GM19035 (cell line): ENCODE measurements around the gene ARHGEF37.

Experiments
- ATAC-seq: cut with Tn5 transposase; IDR thresholded peaks from one replicate; pipeline ENCODE4 v1.9.1; 2021; ENCODE audit not compliant: unreplicated experiment

Gene ARHGEF37

GRCh38 chr5:149623473-149623872 lies 42.2 kb downstream of the ARHGEF37 start:
- ATAC-seq = no peak

DNA sequence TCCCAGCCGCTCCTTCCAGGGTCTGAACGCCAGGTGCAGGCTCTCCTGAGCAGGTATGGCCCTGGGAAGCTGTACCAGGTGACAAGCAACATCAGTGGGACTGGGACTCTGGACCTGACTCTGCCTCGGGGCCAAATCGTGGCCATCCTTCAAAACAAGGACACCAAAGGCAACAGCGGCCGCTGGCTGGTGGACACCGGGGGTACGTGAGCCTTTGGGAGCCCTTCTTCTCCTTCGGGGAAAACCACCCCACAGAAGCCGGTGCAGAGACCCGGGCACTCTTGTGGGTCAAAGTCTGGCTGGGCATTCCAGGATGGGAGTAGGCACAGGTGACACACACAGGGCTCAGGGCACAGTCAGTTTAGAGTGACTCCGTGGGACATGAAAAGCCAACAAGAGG lies 45.8 kb downstream of the ARHGEF37 start:
- no peak for ATAC-seq

DNA sequence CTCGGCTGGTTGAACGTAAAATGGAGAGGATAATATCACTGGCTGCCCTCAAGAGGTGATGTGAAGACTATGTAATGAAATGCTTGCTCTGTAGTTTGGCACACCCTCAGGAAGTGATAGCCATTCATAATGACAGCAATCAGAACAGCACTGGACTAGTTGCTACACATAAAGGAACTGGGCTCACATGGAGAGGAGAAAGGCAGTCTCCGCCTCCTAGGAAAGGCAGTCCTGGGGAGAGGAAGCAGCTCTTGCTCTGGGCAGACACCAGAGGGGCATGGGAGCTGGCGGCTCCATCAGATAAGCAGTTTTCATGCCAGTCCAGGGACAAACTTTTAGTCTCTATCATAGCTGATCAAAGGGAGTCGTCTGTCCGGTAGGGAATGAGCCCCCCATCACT lies 46.9 kb downstream of the ARHGEF37 start:
- ATAC-seq = no peak

DNA sequence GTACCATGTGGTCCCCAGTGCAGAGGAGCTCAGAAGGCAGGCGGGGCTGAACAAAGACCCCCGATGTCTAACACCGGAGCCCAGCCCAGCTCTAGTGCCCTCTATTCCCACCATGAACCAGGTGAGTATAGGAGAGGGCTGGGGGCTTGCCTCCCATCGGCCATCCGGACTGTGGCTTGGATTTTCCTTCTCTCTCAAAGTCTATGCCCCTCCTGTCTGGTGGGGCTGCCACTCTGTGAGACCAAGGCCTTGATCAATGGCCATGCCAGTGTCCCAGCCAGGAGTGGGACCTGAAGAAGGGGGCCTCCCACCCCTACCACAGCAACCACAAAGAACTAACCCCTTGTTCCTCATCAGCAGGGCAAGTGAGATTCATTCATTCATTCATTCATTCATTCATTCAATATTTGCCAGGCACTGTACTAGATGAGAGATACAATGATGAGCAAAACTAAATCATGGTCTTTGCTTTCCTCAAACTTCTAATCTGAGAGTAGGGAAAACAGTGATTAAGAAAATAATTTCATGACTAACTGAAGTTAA lies 47.6 kb downstream of the ARHGEF37 start:
- no peak for ATAC-seq

DNA sequence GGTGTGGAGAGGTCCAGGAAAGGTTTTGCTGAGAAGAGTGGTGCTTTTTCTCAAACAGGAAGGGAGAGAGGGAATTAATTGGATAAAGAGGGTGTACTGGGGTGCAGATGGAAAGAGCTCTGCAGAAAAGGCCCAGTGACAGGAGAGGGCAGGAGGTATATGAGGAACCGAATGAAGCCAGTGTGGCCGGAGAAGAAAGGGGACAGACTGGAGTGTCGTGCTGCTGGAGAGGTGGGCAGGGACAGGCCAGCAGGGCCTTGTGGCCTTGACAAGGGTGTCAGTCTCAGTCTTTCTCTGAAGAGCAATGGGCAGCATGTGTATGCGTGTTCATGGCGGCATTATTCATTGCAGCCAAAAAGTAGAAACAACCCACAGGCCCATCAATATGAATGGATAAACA lies 48.1 kb downstream of the ARHGEF37 start:
- no peak for ATAC-seq

DNA sequence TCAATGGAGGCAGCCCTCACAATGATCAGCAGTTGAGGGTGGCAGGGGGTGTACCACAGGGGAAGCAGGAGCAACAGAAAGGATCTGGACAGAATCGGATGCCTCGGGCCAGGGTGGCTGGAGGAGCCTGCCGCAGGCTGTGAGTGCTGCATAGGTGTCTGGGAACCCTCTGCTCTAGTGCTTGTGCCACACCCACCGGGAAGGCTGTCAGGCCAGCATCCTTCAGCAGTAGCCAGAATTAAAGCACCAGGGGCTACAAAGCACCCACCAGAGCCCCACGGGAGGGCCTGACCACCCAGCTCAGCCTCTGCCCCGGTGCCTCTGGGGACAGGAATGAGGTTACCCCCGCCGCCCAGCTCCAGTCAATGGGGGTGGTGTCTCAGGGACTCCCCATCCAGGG lies 49.0 kb downstream of the ARHGEF37 start:
- no peak for ATAC-seq

GRCh38 chr5:149631506-149631905 lies 50.2 kb downstream of the ARHGEF37 start:
- no peak for ATAC-seq

DNA sequence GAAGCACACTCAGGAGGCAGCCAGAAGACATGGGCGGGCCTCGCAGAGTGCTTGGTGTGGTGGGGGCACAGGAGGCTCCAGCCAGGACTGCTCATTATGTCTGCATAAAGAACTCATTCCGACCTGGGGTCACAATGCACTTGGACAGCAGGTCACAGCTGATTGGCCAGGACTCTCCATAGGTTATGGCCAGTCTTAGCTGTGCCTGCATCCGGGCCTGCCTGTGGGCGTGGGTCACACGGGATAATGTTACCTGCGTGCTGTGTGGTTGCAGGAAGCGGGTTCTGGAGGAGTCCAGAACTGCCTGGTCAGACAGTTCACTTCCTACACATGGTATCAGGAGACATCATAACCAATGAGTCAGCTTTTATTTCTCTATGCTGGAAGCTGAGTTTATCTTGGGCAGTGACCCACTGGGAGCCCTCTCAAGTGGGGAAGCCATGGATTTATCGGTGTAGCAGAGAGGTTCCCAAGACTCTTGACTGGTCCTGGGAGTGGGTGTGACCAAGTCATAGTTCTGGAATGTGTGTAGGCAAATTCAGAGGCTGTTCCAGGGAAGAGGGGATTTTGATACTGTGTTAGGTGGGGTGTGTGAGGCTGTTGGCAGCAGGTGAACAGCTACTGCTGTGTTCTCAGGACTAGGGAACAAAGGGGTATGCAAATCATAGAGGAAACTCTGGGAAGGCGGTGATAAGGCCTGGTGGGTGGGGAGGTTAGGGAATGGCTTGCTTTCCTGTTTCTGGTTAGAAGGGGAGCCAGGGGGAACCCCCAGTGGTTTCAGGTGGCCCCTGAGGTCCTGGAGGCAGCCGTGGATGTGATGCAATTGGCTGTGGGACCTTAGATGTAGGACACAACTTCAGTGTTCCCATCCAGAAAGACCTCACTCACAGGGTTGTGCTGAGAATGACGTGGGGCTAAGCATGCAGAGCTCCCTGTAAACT lies 51.3 kb downstream of the ARHGEF37 start:
- no peak for ATAC-seq

GRCh38 chr5:149633476-149634350 lies 52.4 kb downstream of the ARHGEF37 start:
- no peak for ATAC-seq

- ATAC-seq = no peak
Measured at GRCh38 chr5:149635394-149635793, 54.1 kb downstream of the ARHGEF37 start.

GRCh38 chr5:149636191-149636860 lies 55.0 kb downstream of the ARHGEF37 start:
- ATAC-seq = no peak

DNA sequence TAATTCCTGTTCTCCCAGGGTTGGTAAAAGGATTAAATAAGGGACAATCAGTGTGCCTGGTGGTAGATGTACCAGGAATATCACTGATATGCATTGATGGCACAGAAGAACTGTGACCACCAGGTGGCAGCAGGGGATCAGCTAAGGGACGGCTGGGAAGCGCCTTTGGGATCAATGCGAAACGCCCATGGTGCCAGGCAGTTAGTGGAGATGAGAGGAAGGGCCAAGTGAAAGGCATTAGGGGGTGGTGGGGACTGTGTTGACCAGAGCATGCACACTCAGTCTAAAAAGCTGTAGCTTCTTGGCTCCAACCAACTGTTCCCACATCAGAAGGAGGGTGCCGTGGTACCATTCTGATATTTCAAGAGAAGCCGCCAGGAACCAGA lies 55.6 kb downstream of the ARHGEF37 start:
- ATAC-seq = no peak

GRCh38 chr5:149638136-149638535 lies 56.8 kb downstream of the ARHGEF37 start:
- ATAC-seq = no peak

DNA sequence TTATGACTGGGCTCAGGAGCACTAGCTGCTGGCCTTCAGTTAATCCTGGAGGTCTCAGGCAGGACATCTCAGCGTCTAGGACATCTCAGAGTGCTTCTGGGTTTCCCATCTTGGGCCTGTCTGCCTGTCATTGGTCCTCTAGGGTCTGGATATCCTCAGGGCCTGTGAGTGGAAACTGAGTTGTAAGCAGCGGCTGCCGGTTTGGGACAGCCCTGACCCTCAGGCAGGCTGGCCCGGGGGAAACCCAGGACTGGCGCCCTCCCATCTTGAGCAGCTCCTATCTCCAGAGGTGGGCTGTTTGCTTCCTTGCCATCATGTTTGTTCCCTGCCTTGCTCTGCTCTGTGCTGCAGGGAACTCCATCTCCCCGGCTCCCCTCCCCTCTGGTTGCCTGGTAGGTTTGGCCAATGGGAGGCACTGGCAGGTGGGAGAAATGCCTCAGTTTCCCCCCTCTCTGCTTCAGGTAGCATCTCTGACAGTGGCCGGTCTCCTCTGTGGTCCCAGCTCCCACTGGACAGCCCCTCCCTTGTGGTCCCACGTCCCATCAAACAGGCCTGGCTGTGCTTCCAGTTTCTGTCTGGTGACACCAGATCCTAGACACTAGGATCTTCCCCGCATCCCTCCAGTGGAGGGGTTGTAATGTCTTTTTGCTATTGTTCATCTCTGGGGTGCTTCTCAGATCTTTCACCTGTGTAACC lies 57.4 kb downstream of the ARHGEF37 start:
- ATAC-seq = no peak

DNA sequence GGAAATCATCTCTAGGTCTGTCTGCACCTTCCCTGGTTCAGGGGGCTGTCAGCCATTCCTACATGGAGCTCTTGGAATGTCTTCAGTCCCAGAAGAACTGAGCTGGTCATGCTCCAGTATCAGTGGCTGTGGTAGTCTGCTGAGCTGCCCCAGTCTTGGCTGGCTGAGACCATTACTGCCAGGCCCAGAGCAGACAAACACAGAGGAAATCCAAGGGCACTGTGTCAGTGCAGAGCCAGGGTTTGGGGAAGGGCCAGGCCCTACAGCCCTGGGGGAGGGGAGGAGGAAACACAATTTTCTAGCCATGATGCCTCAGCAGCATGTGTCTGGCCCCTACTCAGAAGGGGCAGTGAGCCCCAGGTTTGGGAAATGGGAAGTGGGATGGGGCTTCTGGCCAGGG lies 58.4 kb downstream of the ARHGEF37 start:
- no peak for ATAC-seq

DNA sequence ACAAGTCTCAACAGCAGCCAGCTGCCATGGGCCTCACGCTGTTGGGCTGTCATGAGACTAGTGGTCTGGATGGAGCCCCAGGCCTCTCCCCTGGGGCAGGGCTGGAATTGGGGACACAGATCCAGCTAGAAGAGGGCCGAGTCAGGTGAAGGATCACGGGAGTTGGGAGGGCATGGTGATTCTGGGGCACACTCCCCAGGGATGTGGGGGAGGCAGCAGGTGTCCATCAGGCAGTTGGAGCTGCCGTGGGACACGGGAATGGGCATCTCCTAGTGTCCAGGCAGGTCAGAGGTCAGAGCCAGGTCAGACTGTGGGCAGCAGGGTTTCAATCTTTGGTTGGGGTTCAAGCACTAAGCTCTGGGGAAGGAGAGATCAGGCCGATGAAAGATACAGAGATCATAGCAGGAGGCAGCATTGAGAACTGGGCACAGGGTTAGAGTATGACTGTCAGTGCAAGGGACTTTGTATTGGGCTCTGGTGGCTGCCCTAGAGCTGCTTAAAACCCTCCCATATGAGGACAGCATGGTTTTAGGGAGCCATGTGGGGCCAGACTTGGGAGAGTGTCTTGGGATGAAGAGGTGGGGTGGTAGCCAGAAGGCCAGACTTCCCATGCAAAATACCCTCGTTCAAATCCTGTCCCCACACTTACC lies 59.2 kb downstream of the ARHGEF37 start:
- ATAC-seq = no peak

DNA sequence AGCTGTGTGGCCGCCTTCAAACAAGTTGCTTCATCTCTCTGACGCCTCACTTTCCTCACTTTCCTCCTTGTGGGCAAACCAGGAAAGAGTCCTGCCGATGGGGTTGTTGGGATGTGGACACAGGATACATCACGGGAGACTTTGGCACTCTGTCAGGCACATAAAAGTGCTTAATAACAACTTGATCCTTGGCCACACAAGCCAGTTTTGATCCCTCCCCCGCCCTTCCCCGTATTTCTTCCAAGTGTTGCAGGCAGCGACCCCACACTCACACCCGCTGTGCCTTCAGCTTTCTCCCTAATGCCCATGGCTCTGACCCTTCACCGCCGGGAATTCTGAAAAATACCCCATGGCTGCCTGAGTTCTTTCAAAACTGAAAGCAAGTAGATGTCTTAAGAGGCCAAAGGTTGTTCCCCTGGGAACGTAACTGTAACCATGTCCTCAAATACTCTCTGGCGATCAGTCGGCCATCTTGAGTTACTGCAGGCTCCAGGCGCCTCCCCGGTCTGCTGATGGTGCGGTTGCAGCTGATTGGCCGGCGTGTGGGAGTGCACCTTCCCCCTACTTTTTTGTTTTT lies 59.8 kb downstream of the ARHGEF37 start:
- ATAC-seq = no peak

- ATAC-seq = no peak
Measured at GRCh38 chr5:149641600-149641999, 60.3 kb downstream of the ARHGEF37 start.

DNA sequence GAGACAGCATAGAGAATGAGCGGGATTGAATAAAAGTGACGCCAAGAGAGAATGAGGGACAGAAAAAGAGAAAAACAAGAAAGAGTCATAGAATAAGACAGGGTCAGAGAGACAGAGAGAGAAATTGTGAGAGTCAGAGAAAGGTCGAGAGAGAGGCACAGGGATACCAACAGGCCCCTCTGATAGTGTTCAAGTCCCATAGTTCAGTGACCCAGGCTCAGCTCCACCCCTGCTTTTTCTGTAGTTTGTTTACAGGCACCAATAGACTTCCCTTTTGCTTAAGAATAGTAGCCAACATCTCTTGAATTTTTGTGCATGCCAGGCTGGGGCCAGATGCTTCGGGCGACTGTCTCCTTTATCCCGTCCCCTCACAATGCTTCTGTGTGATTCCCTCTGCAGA lies 62.5 kb downstream of the ARHGEF37 start:
- no peak for ATAC-seq

DNA sequence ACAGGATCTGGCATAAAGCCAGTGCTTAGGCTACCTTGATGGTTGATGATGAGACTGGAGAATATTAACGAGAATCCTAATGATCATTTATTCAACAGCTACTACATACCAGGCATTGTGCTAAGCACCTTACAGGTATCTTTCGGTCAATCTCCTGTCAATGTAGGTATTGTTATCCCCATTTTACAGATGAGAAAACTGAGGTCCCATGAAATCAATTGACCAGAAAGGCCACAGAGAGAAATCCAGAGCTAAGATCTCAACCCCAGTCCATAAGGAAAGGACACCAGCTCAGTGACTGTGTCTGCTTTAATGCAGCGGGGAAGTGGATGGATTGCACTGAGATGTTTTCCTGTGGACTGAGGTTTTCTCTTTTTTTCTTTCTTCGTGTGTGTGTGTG lies 63.3 kb downstream of the ARHGEF37 start:
- no peak for ATAC-seq
